Mesodermal cell (in vitro differentiated cells): ENCODE measurements around the gene DUSP11.
"Not testable (repeated sequence)": the region's sequence is repeated elsewhere in the genome, so short reads cannot be mapped to it uniquely, and the experiment has no call there.

Experiments
- H3K27ac ChIP-seq: 2 replicates; pipeline ENCODE4 v1.7.0; 2013; ENCODE audit warnings: mild to moderate bottlenecking, low read depth, low read length, moderate library complexity; ENCODE audit not compliant: severe bottlenecking
- H3K36me3 ChIP-seq: 2 replicates; pipeline ENCODE4 v1.7.1; 2013; ENCODE audit warnings: mild to moderate bottlenecking, low read length, moderate library complexity; ENCODE audit not compliant: control insufficient read depth, insufficient read depth
- H3K4me1 ChIP-seq: one replicate; pipeline ENCODE4 v1.7.1; 2013; ENCODE audit warnings: mild to moderate bottlenecking, low read length; ENCODE audit not compliant: insufficient read depth, control insufficient read depth, poor library complexity, severe bottlenecking
- H3K4me3 ChIP-seq: 2 replicates; pipeline ENCODE4 v1.7.0; 2013; ENCODE audit warnings: low read length, control low read depth, mild to moderate bottlenecking; ENCODE audit not compliant: insufficient read depth, poor library complexity, severe bottlenecking; ENCODE audit errors: extremely low read depth
- H3K9me3 ChIP-seq: 2 replicates; pipeline ENCODE4 v1.7.1; 2013; ENCODE audit warnings: mild to moderate bottlenecking, low read length, moderate library complexity; ENCODE audit not compliant: control insufficient read depth
- WGBS, 2 experiments: methylation state at CpG; one replicate each; pipeline ENCODE4 v1.1.5; 2013; ENCODE audit warnings: missing lambda C conversion rate in 2 of 2; ENCODE audit not compliant: insufficient coverage in 2 of 2; 5-methylcytosine and 5-hydroxymethylcytosine counted together

The DUSP11 gene

GRCh38 chr2:73718421-73718820, 61.5 kb downstream of the DUSP11 start:
- Histone ChIP-seq H3K4me1 (no peaks in the 10 kb centered on the region), H3K36me3 (no peaks in the 10 kb centered on the region), H3K9me3 (no peaks in the 10 kb centered on the region), H3K4me3 (no peak overlapping the region), H3K27ac (no peak overlapping the region)
- WGBS, 2 experiments = 67 to 76% methylated on average over 5 to 6 of the region's 6 CpGs

- not testable (repeated sequence) for H3K36me3 ChIP-seq, H3K4me1 ChIP-seq, H3K4me3 ChIP-seq, H3K9me3 ChIP-seq, H3K27ac ChIP-seq
- WGBS, 2 experiments = 86 to 100% methylated on average over 2 of the region's 4 CpGs
Measured at GRCh38 chr2:73717695-73718094, 62.2 kb downstream of the DUSP11 start.

- Histone ChIP-seq H3K4me1 (no peaks in the 10 kb centered on the region), H3K27ac (no peak overlapping the region), H3K9me3 (no peaks in the 10 kb centered on the region), H3K36me3 (no peaks in the 10 kb centered on the region), H3K4me3 (no peak overlapping the region)
Measured at GRCh38 chr2:73717251-73717606, 62.7 kb downstream of the DUSP11 start.

GRCh38 chr2:73716543-73717250, 63.2 kb downstream of the DUSP11 start:
- H3K4me1 ChIP-seq = no peaks in the 10 kb centered on the region
- H3K36me3 ChIP-seq = no peaks in the 10 kb centered on the region
- H3K4me3 ChIP-seq = no peak overlapping the region
- WGBS, 2 experiments = 78 to 85% methylated on average over 4 to 6 of the region's 8 CpGs
- no peak overlapping the region for H3K27ac ChIP-seq
- no peaks in the 10 kb centered on the region for H3K9me3 ChIP-seq

- H3K4me1 ChIP-seq = no peaks in the 10 kb centered on the region
- H3K4me3 ChIP-seq = no peak overlapping the region
- no peak overlapping the region for H3K27ac ChIP-seq
- H3K9me3 ChIP-seq = no peaks in the 10 kb centered on the region
- no peaks in the 10 kb centered on the region for H3K36me3 ChIP-seq
- 75% methylated on average over 1 of the region's 2 CpGs; no CpG with 5 or more reads in 1 of the 2 experiments for WGBS, 2 experiments
Measured at GRCh38 chr2:73714091-73714490, 65.8 kb downstream of the DUSP11 start.
